Activated CD4-positive, alpha-beta T cell treated with anti-CD3 and anti-CD28 coated beads, Interleukin-2, Interleukin-4, amounts not matched to agents 100 ng/mL and 50 ng/mL, durations not matched to agents 16 hours and 8 hours (primary cell): ENCODE results near the gene INSL3.
A peak's percentile ranks its signal among the peaks of the same experiment; 100 is the strongest.

Experiments
- DNase-seq: peaks from one replicate; pipeline ENCODE4 v3.0.0-alpha.2; 2020; ENCODE audit warnings: low spot score

Gene INSL3

DNA sequence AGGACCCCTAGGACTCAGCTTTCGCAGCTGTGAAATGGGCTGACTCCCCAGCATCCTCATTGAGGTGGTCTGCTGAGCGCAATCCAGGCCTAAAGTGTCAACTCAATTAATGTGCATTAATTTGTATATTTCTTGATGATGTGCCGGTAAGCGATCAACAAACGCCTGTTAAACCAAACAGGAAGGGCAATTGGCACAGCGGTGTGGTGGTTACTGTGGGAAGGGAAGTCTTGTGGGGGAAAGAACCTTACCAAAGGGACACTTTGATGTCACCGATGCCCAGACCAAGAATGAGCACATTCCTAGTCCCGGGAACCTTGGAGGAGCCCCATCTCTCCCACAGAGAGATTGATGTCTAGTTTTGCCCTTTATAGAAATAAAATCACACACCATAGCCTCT lies 24.8 kb upstream of the INSL3 start:
- peak; percentile 59 for DNase-seq

DNA sequence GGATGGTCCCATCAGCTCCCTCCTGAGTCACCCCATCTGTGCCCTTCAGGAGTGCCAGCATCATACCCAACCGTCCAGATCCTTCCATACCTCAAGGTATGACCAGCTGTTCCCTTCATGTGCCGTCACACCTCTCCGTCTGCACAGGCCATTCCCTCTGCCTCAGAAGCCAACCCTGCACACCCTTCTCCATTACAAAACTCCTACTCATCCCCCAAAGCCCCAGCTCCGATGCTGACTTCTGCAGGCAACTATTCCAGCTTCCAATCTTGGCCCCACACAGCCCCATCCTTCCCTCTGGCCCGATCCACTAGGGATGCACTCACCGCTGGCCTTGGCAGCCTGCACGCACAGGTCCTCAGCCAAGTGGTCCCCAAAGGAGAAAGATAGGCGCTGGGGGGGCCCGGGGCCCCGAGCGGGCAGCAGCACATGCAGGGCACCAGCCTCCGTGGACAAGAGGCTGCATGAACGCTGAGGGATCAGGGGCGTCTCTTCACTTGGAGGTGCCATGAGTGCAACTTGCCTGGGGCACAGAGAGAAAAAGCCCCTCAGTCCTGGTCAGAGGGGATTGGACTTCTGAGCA lies 22.7 kb upstream of the INSL3 start:
- DNase-seq, result no peak

DNA sequence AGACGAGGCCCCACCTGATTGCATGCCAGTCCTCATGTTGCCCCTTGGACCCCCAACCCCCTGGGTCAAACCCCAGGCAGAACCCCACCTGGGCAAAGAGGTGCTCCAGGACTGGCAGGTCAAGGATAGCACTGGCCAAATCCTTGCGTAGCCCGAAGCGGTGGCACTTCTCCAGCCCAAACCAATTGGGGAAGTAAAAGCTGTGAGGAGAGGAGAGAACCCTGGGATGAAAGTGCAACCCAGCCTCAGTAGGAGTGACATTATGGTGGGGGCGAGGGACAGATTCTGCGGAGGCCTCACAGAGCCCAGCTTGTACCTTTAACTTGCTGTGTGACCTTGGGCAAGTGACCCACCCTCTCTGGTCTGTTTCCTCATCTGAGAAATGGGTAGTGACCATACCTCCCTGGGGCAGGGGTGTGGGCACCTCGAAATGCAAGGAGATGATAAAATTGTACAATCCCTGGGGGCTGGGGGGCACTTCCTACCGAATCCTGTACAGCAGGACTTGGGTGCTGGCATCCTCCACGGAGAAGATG lies 22.0 kb upstream of the INSL3 start:
- DNase-seq, result no peak

DNA sequence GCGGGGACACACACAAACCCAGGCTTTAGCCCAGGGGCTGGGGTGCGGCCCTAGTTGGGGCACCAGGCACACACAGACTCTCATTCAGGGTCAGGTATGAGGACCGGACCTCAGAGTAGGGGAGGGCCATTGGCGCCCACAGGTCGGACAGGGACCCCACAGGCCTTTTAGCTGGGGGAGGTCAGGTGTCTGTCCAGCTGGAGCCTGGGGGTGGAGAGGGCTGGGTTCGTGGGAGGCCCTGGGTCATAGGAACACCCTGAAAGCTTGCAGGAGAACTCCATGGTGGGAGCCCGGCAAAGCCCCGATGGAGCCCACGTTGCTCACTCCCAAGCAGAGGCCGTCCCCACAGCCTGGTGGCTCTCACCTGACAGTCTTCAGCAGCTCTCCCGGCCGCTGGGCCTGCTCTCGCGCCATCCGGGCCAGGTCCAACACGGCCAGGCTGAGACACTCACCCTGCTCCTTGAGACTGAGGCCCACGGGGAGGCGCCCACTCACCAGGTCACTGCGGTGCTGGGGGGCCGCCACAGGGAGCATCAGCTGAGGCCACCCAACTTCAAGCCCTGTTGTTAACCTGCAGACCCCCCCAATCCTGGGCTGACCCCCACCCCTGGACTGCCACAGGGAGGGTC lies 21.5 kb upstream of the INSL3 start:
- DNase-seq, result no peak

DNA sequence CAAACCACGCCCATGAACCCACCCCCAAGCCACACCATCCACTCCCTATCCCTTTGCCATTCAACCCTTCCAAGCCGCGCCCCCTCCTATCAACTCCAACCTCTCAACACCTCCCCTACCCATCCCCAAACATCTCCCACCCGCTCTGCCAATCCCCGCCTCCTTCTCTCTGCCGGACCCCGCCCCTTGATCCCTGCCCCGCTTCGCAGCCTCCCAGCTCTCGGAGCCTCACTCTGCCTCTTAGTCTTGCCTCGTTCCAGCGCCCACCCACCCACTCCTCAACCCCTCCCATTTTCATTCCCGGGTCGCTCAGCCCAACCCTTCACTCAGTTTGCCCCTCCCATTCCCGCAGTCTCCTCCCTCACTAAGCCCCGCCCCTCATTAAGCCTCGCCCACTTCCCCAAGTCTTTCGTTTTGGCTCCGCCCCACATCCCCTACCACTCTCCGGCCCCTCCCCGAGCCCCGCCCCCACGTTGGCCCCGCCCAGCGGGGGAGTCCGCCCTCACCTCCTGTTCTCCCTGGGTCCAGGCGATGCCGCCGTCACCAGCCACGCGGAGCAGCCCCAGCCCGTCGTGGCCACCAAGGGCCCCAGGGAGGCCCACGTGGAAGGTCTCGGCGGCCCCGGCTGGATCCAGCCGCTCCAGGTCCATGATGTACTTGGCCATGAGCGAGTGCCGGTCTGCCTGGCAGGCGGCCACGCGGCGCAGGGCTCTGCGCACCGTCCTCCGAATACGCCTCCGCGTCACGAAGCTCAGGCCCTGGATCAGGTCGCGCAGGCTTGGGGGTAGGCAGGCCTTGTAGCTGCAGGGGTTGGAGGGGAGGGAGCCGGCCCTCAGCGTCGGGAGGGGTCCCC lies 20.7 kb upstream of the INSL3 start:
- DNase-seq, result peak; percentile 66

DNA sequence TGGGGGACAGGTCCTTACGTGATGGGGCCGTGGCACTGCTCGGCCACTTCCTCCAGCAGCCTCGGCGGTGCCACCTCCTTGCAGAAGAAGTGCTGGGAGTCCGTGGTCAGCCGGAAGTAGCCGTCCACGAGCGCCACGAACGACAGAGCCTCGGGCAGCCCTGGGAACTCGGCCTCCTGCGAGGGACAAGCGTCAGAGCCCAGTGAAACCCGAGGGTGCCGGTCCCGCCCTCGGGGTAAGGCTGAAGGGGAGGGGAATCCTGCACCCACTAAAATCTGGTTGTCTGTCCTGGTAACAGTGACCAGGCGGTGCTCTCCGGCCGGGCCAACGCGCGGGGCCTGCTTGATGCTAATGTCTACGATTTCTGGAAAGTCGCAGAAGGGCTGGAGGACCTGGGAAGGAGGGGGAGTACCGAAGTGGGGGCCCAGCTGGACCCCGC lies 20.1 kb upstream of the INSL3 start:
- no peak for DNase-seq

DNA sequence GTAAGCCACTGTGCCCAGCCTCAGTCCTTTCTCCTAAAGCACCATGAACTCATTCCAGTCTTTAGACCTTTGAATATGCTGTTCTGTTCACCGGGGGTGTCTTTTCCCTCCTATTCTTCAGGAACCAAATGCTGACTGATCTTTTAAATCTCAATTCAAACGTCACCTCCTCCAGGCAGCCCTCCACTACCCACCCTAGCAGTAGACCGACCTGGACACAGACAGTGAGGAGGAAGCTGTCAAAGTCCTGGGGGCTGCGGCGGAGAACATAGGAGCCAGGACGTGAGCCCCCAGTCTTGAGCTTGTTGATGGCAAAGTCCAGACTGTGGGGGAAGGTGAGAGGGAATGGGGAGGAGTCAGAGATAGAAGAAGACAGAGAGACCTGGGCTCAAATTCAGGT lies 18.7 kb upstream of the INSL3 start:
- no peak for DNase-seq

DNA sequence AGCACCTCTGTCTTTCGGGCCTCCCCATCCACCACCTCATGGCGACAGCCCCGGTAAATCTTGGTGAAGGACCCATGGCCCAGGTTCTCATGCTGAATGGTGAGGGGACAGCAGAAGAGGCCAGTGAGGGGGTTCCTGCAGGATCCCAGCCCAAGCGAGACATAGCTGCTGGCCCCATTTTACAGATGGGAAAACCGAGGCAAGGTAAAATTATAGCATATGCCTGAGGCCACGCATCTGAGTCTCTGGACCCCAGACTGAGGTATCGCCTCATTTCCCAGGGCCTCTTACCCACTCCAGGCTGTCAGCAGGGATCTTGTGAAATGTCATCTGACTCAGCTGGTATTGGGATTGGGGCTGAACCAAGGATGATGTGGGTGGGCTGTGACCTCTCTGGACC lies 16.7 kb upstream of the INSL3 start:
- no peak for DNase-seq

DNA sequence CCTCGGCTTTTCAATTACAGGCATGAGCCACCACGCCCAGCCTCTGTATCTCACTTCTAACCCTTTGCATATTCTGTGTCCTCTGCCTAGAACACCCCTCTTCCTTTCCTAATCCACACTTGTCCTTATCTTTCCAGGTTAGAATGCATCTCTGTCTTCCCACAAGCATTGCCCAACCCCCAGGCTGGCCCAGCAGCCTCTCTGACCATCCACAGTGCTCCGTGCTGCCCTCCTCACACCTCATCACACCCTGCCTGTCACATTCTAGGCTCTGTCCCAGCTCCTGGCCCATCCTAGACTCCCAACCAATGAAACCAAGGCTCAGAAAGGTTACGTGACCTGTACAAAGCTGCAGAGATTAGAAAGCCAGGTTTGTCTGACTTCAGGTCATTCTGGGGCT lies 15.2 kb upstream of the INSL3 start:
- no peak for DNase-seq

DNA sequence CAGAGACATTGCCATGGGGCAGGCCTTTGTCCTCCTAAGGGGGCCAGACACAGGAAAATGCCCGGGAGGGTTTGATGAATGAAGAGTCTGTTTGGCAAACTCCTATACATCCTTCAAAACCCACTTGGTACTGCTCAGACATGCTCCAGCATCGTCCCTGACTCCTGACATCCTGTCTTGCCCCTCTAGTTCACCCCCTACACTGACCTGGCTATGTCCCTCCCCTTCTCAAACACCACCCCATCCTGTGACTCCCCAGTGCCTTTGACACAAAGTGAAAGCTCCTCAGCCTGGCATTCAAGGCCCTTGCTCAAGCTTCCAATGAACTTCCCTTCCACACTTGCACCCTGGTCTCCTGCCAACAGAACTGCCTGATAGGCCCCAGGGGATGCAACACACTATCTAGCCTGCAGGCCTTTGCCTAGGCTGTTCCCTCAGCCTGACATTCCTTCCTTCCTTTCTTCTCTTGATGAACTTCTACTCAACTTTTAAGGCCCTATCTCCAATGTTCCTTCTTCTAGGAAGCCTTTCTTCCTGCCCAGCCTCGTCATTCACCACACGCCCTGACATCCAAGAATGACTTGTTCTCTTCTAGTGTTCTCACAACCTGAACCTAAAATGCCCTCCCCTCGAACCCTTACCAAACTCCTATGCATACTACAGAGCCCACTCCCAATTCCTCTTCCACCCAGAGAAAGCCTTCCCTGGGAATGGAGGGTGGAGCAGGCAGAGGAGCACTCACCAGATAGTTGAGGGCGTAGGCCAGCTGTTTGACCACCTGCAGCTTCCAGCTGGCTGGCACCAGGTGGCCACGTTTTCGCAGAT lies 14.1 kb upstream of the INSL3 start:
- no peak for DNase-seq

DNA sequence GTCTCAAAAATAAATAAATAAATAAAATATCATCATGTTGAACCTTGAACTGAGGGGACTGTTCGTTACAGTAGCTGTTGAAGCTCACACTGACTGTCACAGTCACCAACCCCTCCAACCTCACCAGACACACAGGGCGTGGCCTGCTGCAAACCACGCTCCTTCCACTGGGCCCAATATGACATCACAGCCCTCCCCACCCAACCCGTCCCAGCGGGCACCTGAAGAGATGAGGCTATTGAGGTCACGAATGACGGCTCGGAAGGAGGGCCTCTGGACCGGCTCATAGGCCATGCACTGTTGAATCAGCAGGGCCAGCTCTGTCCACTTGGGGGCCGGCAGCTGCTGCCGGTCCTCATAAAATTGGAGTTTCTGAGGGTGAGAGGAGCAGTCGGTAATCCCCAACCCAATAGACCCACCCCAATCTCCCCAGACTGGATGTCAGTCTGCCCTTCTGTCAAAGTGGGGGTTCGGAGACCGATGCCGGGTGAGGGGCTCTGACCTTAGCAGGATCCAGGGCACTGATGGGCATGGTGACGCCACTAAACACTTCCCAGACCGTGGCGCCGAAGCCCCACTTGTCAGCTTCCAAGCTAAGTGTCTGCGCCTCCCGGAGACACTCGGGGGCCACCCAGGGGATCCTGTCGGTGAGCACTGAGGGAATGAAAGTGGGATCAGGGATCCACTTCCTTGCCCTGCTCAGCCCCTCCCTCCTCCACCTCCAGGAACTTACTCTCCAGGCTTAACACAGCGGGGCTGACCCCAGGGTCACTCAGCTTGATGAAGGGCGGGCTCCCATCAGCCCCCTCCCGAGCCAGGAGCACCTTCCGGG lies 13.2 kb upstream of the INSL3 start:
- DNase-seq, result no peak

DNA sequence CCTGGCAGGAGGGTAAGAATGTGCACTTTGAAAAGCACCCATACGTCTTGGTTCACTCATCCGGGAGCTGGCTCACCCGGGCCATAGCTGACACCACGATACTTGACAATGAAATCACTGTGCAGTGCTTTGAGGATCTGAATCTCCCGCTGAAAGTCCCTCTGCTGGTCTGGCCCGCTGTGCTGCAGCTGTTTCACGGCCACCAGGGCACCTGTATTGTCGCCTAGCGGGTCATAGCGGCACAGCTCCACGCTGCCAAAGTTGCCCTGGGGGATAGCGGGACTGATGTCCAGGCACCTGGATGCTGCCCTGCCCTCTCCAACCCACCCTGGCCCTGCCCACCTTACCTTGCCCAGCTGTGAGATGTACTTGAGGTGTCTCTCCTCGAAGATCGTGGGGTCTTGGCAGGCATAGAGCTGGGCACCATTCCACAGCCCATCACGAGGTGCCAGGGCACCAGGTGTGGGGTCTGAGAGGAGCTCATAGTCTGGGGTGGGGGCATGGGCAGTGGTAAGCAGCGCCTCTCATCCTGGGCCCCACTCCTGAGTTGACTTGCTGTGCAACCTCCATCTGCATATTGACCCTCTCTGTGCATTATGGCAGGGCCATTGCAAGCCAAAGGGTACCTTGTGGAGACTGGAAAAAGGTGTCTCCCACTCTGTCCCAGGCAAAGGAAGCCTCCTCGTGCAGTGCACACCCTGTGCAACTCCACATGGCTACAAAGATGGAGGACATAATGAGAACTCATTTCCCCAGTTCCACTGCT lies 11.3 kb upstream of the INSL3 start:
- DNase-seq, result no peak

DNA sequence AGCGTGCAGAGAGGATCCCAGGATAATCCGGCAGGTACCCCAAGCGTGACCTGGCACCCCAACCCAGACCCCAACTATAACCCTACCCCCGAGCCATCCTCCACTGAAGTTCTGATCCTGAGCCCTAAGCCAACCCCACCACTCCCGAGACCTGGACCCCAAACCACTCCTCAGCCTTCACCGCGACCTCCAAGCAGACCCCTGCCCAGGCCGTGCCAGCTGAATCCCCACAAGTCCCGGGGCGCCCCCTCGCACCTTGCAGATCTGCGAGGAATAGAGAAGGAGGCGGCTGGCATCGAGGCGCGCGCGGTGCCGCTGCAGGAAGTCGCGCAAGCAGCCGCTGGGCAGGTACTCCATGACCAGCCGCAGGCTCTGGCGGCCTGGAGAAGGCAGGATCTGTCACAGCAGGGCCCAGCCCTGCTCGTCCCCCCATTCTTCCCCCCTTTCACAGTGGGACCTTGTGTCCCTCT lies 10.1 kb upstream of the INSL3 start:
- DNase-seq, result no peak

DNA sequence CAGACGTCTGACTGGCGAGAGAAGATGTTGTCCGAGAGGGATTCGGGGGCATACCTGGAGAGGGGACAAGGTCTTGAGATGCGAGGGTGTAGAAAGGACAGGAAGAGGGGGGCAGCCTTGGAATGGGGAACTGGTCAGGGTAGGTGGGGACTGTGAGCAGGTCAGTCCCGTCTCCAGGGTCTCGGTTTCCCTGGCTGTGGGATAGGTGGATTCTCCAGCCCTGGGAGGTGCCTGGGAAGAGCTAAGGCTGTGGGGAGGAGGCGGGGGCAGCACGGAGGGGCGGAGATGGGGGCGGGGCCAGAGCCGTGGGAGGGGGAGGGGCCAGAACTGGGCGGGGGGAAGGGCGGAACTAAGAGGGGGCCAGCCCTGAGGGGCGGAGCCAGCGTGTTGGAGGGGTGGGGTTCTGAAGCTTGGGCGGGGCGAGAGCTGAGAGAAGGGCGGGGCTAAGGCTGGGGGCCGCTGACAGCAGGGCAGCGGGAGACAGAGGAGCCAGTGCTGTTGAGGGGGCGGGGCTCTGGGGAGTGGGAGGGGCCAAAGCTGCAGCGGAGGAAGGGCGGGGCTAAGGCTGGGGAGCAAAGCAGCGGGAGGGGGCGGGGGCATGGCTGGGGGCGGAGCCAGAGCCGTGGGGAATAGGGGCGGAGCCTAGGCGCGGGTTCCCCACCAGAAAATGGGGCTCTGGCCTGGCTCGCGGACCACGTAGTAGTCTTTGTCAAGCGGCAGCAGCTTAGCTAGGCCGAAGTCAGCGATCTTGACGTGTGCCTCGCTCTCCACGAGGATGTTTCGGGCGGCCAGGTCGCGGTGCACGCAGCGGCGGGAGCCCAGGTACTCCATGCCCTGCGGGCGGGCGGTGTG lies 9.5 kb upstream of the INSL3 start:
- peak; percentile 52 for DNase-seq

DNA sequence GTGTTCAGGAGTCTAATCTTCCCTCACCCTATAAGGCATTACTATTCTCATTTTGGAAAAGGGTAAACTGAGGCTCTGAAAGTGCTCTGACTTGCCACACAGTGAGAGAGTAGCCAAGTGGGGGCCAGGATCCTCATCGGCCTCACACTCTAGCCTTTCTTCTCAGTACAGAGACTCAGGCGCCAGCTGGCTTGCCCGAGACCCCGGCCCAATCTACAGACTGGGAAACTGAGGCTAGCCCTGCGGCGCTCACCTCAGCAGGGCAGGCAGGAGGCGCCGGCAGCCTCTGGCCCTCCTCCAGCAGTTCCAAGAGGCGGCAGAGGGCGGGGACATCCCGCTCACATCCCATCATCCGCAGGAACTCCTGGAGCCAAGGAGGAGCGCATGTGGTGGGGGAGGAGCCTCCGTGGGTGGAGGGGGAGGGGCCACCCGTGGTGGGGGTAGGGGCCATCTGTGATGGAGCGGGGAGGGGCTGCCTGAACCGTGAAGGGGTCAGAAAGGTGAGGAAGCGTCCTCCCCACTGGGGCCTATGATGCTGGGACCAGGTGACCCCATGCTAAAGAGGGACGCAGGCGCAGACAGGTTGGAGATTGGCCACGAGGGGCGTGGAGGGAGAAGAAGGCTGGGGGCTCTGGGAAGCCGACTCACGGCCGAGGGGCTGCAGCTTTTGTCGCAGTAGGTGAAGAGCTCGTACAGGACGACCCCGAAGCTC lies 8.7 kb upstream of the INSL3 start:
- DNase-seq, result no peak

DNA sequence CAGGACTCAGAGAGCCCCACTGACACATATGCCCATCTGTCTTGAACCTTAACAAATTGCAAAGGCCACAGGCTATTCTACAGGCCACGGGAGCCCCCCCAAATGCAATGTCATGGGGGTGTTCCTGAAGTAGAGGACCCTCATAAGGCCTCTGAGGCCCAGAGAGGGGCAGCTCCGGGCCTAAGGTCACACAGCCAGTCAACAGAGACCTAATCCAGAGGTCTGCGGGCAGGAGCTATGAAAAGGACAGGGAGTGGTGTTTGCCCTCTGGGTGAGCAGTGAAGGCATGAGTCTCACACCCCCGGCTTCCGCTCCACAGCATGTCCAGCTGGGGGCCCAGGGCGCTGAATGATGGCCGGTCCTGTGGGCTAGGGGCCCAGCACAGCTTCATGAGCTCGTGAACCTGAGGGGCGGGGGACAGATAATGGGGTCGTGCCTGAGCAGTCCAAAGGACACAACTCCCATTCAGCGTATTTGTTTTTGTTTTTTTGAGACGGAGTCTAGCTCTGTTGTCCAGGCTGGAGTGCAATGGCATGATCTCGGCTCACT lies 5.3 kb upstream of the INSL3 start:
- DNase-seq, result no peak

DNA sequence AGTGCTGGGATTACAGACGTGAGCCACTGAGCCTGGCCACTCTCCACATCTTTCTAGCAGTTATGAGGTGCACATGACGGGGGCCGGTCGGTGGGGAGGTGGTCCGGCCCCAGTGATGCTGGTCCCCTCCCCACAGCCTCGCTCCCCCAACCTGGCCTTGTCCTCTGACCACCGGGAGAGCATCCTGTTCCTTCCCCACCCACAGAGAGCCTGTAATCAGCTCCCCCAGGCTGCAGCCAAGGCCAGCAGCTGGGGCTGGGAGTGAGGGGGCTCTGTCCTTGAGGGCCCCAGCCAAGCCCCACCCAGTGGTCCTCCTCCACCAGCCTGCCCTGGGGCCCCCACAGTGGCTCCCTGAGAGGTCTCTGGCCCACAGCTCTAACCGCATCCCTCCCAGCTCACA lies 3.0 kb upstream of the INSL3 start:
- no peak for DNase-seq

DNA sequence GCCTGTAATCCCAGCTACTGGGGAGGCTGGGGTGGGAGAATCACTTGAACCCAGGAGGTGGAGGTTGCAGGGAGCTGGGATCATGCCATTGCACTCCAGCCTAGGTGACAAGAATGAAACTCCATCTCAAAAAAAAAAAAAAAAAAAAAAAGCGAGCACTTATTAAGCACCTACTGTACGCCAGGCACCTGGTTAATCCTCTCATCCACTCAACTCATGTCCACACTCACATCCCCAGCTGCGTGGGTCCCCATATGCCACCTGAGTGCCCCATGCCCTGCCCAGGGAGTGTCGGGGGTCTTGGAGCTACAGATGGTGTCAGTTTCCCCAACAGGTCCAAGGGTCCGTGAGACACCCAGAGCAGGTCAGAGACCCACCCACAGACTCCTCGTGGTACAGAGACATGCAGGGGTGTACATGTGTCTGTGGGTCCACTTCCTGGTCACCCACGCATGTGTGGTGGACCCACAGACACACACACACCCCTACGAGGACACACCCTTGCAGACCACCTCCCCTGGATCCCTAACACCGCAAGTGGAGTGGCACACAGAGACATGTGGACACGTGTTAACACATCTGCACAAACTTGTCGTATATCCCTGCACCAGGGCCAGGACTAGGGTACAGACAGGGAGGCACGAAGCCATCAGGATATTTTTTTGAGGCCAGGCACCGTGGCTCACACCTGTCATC lies 3.5 kb downstream of the INSL3 start:
- DNase-seq, result no peak
